HTERT RPE-1 (cell line): ENCODE data around the gene NRDC.
"Not testable (repeated sequence)": the region's sequence is repeated elsewhere in the genome, so short reads cannot be mapped to it uniquely, and the experiment has no call there.

Source experiments
- in situ Hi-C: fragments of 300-500 bp; cut with MboI; formaldehyde crosslinking; loops from 4 replicates; pipeline ENCODE4 v1.14.3; 2020; ENCODE audit warnings: low sequenced_read_pairs

Gene NRDC

DNA sequence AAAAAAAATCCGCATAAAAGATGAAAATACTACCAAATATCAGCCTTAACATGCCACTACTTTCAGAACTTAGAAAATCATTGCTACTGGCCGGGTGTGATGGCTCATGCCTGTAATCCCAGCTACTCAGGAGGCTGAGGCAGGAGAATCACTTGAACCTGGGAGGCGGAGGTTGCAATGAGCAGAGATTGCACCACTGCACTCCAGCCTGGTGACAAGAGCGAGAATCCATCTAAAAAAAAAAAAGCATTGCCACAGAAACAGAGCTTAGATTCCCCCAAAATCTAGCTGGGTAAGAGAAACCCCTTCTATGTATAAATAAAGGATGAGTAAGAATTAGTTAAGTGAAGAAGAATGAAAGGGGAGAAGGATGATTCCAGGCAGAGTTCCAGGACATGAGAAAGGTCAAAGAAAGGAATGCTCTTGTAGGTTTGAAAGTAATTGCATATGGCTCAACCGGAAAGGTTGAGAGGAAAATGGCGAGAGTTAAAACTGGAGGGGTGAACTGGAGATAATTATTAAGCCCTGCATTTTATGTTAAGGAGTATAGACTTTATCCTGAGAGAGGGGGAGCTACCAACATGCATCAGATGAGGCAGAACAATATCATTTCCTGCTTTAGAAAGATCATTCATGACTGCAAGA is 19.7 kb upstream of the NRDC start:
- in situ Hi-C loops, result no loop called here

DNA sequence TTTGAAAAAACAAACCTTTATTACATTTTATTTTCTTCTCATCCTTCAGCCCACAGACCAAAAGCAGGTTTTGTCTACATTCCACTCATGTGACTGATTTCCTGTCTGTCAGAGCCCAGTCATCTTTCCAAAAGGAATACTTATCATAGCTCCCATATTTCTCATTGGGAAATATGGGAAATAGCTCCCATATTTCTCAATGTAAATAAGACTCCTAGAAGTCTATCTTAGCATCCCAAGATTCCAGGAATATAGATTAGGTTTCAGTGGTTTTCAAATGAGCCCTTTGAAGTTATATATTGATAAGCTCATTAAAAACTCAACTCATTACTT is 19.1 kb upstream of the NRDC start:
- in situ Hi-C loops, result no loop called here

DNA sequence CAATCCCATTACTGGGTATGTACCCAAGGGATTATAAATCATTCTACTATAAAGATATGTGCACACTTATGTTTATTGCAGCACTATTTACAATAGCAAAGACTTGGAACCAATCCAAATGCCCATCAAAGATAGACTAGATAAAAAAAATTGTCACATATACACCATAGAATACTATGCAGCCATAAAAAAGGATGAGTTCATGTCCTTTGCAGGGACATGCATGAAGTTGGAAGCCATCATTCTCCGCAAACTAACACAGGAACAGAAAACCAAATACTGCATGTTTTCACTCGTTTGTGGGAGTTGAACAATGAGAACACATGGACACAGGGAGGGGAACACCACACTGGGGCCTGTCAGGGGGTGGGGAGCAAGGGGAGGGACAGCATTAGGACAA is 16.2 kb upstream of the NRDC start:
- in situ Hi-C loops, result not testable (repeated sequence)

DNA sequence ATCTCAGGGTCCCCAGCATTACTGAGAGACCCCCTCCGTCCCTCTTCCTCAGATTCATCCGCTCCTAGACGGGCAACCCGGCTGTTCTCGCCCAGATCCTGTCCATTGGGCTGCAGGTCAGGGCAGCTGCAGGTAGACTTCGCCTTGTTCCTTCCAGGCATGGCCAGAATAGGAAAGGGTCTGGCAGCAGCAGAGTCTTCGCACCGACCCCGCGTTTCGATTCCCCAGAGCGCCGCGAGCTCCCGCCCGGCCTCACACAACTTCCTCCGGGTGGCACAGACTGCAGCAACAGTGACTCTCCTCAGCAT is 265 bp downstream of the NRDC start:
- in situ Hi-C loops, result no loop called here

DNA sequence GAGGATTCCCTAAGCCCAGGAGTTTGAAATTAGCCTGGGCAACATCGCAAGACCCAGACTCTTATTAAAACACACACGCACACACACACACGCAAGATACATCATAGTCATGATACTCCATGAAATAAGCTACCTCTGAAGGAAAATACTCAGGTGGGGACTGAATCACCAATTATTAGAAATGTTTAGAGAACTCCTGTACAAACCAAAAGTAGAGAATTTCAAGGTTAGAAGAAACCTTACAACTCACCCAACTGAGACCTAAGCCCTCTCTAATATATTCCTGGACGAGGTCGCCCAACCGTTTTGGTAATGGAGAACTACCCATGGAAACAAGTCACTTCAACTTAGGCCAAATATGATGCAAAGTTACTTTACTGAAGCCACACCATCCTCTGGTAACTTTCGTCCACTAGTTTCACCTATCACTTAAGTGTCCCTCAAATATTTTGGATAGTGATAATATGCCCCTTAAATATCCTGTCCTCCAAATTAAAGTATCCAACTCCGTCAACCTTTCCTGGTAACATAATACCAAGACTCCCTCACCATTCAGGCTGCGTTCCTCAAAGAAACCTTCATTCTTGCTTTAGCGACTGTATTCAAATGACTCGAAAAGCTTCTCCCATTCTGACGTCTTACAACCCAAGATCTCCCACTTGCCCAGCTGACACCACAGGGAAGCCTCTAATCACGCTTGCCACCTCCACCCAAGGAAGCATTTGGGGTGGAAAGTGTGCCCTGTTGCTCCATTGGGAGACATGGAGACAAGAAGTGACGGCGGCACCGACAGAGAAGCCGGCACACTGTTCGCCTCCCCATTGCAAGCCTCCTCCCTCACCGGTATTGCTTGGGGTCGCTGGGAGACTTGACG is 856 bp downstream of the NRDC start:
- in situ Hi-C loops, result no loop called here

DNA sequence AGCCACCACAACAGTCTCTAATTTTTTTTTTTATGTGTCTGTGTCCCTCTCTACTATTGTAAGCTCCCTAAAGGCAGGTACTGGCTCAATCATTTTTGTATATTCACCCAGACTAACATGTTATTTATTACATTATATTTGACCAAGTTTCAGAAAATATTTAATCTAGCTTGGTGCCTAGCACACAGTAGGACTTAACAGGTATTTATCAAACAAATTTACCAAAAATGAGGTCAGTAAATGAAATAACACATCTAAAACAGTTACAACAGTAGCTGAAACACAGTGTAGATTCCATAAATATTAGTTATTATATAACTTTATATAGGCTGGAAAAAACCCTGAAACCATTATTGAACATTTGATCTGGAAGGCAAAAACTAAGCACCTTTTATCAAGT is 2.7 kb downstream of the NRDC start:
- in situ Hi-C loops, result no loop called here

DNA sequence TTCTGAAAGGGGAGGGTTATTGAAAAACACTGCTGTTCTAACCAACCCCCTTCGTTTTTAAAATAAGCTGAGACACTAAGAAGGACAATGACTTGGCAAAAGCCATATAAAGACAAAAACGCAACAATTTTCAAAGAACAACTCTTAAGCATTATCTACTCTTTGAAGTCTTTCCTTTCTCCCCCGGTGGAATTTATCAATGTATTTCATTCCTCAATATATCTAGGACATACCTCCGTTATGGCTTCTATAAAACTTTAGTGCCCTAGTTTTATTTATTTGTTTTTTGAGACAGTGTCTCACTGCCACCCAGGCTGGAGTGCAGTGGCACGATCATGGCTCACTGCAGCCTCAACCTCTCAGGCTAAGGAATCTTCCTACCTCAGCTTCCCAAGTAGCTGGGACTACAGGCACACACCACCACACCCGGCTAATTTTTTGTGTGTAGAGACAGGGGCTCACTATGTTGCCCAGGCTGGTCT is 3.2 kb downstream of the NRDC start:
- in situ Hi-C loops, result no loop called here

DNA sequence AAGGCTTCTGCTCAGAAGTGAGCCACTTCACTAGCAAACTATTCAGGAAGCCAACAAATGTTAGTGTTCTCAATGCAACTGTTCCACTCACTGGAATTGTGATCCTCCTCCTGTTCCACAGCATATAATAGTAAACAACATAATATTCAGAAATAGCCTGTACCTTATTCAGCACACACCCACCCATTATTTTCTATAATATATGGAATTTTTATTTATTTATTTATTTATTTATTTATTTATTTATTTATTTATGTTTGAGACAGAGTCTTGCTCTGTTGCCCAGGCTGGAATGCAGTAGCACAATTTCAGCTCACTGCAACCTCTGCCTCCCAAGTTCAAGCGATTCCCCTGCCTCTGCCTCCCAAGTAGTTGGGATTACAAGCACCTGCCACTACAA is 5.3 kb downstream of the NRDC start:
- in situ Hi-C loops, result not testable (repeated sequence)

DNA sequence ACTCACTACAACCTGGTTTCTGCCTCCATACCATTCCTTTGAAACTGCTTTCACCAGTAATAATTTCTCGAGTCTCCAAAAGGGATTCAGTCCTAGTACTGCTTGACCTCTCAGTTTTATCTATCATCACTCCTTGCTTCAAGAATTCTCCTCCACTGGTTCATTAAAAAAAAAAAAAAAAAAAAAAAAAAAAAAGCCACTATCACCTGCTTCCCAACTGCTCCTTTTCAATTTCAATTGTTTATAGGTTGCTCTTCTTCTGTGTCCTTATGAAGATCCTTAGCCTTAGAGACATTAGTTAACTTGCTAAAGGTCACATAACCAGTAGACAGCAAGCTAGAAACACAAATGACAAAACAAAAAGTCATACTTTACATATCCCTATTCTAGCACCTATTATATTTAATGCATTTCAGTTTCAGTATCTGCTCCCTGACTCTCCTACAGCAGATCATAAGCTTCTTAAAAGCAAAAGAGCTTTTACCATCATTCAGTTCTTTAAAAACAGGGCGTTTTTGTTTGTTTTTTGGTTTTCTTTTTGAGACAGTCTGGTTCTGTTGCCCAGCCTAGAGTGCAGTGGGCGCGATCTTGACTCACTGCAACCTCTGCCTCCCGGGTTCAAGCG is 7.1 kb downstream of the NRDC start:
- in situ Hi-C loops, result no loop called here

DNA sequence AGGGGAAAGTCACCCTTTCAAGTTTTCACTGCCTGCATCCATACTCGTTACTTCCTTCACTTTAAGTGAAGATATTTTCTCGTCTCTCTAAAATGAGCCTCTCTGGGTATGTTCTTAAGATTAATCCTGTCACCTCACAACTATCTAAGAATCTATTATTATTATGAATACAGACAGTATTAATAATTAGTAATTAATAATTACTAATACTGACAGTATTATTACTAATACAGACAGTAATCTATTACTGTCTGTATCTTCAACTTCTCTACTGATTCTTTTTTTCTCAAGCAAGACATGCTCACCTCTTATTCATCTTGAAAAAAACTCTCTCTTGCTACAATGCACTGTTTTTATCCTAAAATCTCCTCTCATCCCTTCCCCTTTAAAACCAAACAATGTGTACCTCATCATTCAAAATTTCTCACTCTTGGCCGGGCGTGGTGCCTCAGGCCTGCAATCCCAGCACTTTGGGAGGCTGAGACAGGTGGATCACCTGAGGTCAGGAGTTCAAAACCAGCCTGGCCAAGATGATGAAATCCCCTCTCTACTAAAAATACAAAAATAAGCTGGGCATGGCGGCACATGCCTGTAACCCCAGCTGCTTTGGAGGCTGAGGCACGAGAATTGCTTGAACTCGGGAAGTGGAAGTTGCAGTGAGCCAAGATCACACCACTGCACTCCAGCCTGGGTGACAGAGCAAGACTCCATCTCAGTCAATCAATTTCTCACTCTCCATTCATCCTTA is 7.8 kb downstream of the NRDC start:
- in situ Hi-C loops, result no loop called here

DNA sequence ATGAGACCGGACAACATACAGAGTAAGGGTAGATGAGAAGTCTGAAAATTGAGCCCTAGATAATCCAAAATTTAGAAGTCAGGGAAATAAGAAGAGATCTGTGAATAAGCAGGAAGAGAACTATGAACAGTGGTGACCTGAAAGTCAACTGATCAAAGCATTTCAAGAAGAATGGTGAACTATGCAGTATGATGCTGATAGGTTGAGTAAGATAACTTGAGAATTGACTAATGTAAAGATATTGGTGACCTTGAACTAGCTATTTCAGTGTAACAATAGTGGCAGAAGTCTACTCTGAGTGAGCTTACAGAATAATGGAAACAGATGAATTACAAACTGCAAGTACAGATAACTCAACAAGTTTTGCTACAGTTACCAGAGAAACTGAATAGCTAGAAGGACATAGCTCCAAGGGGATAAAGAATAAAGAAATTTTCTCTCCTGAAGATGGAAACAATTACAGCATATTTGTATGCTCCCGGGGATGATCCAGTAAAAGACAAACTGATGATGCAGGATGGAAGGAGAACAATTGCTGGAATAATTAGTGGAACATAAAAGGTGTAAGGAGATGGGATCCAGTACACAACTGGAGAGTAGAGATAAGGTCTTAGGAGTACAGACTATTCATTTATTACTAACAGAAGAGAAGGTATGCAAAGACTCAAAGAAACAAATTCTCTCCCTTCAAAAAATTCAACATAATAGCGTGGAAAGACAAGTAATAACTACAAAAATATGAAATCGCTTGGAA is 10.9 kb downstream of the NRDC start:
- in situ Hi-C loops, result no loop called here

DNA sequence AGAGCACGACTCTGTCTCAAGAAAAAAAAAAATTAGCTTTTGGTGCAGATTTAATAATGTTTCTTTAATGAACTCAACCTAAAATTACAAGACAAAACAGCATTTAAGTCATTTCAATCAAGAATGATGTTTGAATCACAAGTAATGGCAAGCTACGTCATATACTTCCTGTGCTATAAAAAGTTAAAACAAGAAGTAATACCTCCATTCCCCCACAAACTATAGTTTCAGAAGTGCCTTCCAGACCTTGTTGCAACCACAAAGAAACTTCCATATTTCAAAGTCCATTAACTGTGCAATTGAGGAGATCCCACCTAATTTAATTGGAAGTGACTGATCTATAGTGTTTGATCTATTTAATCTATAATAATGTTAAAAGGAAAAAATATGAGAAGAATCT is 15.1 kb downstream of the NRDC start:
- in situ Hi-C loops, result no loop called here

DNA sequence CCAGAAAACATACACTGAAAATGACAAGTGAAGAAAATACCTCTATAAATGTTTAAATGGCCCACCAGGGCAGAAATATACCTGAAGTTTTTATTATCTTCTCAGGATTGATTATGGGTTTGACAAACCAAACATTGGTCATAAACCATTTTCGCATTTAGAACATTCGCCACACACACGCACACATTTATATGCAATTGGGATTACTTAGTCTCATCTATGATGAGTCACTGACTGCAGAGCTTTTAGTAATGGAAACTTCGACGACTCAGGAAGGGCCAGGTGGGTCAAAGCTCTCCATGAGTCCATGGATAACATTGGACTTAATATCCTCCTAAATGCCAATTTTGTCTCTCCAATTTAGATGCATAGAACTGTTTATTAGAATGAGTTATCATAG is 16.9 kb downstream of the NRDC start:
- in situ Hi-C loops, result no loop called here

DNA sequence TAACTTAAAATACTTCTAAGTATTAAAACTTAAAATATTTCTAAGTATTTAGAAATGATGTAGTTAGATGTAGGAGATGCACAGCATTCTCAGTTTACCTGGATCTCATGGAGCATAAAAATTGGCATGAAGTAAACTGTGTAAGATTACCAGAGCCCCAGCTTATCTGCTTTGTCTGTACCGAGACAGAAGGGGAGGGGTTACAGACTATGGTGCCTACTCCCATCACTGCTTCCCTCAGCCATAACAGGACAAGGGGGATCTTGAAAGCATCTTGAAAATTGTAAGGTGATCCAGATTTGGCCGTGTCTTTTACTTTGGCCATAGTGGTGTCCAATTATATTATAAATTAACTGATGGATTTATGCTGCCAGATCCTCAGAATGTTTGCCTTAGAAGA is 18.8 kb downstream of the NRDC start:
- in situ Hi-C loops, result no loop called here

DNA sequence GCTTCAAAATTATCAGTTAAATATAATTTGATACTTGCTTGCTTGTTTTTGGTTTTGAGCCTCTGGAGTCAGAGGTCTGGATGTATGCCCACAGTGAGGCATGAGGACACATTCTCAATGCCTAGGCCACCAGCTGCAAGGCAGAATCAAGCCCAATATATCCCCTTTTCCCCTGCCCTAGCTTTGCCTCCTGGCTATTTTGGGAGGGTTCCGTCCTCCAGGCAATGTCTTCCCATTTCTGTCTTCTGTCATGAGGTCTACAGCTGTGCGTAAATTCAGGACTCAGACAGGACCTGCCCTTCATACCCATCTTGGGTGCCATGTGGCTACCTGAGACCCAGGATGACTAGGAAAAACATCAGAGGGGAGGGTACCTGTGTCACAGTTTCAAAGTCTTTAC is 19.2 kb downstream of the NRDC start:
- in situ Hi-C loops, result no loop called here

DNA sequence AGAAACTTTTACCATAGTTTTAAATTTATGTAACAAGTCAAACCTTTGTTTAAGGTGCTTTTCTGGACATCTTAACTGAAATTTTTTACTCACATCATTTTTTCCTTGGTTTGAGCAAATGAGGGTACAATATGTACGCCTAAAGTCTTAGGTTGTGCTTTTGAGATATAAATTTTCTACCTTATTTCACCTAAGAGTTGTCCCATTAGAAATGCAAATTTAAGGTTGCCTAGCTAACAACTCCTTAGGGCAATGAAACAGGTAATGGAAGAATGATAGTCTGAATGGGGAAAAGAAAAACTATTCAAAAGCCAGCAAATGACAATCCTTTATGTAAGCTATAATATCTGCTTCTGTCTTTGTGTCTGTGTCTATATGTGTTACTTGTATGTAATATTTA is 19.6 kb downstream of the NRDC start:
- in situ Hi-C loops, result no loop called here

DNA sequence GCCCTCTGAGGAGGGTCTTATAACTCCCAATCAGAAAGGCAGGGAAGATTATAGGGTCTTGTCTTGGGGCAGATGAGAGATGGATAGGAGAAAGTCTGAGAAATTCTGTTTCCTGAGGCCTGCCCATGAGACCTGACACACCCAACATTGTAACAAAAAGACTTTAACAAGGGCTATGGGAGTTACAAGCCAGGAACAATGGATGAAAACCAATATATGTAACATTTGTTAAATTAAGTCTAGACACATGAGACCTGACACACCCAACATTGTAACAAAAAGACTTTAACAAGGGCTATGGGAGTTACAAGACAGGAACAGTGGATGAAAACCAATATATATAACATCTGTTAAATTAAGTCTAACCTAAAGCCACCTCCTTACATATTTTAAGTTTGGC is 21.8 kb downstream of the NRDC start:
- in situ Hi-C loops, result no loop called here

DNA sequence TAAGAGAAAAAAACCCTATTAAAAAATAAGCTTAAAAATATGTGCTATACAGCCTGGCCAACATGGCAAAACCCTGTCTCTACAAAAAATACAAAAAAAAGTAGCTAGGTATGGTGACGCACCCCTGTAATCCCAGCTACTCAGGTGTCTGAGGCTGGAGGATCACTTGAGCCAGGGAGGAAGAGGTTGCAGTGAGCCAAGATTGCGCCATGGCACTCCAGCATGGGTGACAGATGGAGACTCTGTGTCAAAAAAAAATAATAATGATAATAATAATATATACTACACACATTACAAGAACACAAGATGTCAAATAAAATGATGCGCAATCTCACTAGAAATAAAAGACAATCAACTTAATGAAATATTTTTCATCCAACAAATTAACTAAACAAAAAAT is 22.9 kb downstream of the NRDC start:
- in situ Hi-C loops, result no loop called here

DNA sequence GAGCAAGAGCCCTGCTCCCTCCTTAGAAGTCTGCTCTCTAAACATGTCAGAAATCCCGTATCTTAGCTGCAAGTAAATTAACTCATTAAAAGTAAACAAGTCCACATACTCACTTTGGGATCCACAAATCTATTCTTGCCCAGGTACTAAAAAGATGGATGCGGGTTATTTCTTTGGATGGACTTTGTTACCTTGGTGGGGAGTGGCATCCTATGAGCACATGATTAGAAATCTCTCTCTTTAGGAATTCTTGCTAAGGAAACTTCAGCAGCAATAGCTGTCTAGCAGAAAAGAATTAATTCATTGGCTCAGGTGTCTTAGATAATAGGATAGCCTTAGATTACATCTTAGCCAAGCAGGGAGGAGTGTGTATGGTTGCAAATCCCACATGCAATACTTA is 25.2 kb downstream of the NRDC start:
- in situ Hi-C loops, result no loop called here

DNA sequence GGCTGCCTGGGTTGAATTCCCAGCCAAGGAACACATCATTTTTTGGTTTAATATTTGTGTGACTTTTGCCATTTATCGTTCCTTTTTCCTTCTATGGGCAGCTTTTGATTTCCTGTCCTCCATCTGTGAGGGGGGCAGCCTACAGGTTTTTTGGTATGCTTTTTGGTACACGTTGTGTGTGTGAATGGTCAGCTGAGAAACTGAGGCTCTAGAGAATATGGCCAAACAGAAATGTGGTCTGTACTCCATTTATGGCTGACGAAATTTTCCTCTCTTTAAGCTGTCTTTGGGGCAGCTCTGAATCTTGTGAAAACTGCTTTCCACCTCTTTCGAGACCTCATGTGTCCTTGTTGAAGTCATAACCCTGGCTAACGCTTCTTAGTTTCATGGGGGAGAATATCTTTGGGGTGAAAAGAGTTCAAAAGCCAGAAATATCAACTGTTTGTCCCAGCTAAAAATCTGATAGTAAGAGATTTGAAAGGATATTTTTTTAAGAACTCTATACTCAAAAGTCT is 26.6 kb downstream of the NRDC start:
- in situ Hi-C loops, result no loop called here
